Measurements from ENCODE around the gene OR51F1. TPM values are rescaled to one million over a fixed set of nuclear protein-coding genes. Genes with fewer than 3 reads are reported as not detected.
"Not testable (repeated sequence)": the region's sequence is repeated elsewhere in the genome, so short reads cannot be mapped to it uniquely, and the experiment has no call there.

The OR51F1 gene
- not detected for total RNA-seq
- not detected for polyA plus RNA-seq
- long read RNA-seq, donor 1: 0 reads
- long read RNA-seq, donor 2: 0 reads
- long read RNA-seq, donor 3: 0 reads

GRCh38 chr11:4769838-4770237 lies at the start of gene OR51F1:
OR51F1 (minus strand) TSS chr11:4769938; CDS start chr11:4769938, 0 bp downstream.
- no peaks in the 10 kb centered on the region for H3K27me3 ChIP-seq
- no peak within 1 kb of the TSS for H3K27ac ChIP-seq
- no peaks in the 10 kb centered on the region for H3K9me3 ChIP-seq
- no peak within 1 kb of the TSS for H3K4me3 ChIP-seq
- H3K4me1 ChIP-seq (ENCODE audit: insufficient read depth): no peaks in the 10 kb centered on the region
- DNase-seq: no peak
- intact Hi-C loops (cut with DNase I): no loop called here
- WGBS, 3 donors: 96 to 97% (median 96%) methylated on average over 1 of the region's 1 CpG
- no peak for TF ChIP-seq EP300 (IDR thresholded peaks at IDR 0.05)
- TF ChIP-seq, protein P1, sequence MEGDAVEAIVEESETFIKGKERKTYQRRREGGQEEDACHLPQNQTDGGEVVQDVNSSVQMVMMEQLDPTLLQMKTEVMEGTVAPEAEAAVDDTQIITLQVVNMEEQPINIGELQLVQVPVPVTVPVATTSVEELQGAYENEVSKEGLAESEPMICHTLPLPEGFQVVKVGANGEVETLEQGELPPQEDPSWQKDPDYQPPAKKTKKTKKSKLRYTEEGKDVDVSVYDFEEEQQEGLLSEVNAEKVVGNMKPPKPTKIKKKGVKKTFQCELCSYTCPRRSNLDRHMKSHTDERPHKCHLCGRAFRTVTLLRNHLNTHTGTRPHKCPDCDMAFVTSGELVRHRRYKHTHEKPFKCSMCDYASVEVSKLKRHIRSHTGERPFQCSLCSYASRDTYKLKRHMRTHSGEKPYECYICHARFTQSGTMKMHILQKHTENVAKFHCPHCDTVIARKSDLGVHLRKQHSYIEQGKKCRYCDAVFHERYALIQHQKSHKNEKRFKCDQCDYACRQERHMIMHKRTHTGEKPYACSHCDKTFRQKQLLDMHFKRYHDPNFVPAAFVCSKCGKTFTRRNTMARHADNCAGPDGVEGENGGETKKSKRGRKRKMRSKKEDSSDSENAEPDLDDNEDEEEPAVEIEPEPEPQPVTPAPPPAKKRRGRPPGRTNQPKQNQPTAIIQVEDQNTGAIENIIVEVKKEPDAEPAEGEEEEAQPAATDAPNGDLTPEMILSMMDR (IDR thresholded peaks at IDR 0.05): no peak
- TF ChIP-seq POLR2A (IDR thresholded peaks at IDR 0.05): no peak
- H3K36me3 ChIP-seq: no peaks in the 10 kb centered on the region

GRCh38 chr11:4809246-4809645 lies 39.5 kb upstream of the OR51F1 start:
- intact Hi-C loops (cut with DNase I): no loop called here
- Histone ChIP-seq H3K36me3 (no peaks in the 10 kb centered on the region), H3K4me3 (no peak overlapping the region), H3K9me3 (no peaks in the 10 kb centered on the region), H3K27me3 (no peaks in the 10 kb centered on the region), H3K27ac (no peak overlapping the region), H3K4me1 (ENCODE audit: insufficient read depth) (no peaks in the 10 kb centered on the region)
- 47 to 72% (median 59%) methylated on average over 2 of the region's 2 CpGs for WGBS, 3 donors
- DNase-seq: no peak
- TF ChIP-seq EP300 (IDR thresholded peaks at IDR 0.05) (no peak), POLR2A (IDR thresholded peaks at IDR 0.05) (no peak)
- TF ChIP-seq, protein P1 (IDR thresholded peaks at IDR 0.05): no peak

GRCh38 chr11:4808476-4808875 lies 38.7 kb upstream of the OR51F1 start:
- no peaks in the 10 kb centered on the region for H3K27me3 ChIP-seq
- H3K4me3 ChIP-seq: no peak overlapping the region
- WGBS, 3 donors: 83 to 92% (median 88%) methylated on average over 1 of the region's 1 CpG
- intact Hi-C loops (cut with DNase I): no loop called here
- H3K27ac ChIP-seq: no peak overlapping the region
- no peaks in the 10 kb centered on the region for H3K36me3 ChIP-seq
- no peaks in the 10 kb centered on the region for H3K9me3 ChIP-seq
- no peaks in the 10 kb centered on the region for H3K4me1 ChIP-seq (ENCODE audit: insufficient read depth)
- DNase-seq: no peak
- TF ChIP-seq, protein P1 (IDR thresholded peaks at IDR 0.05): no peak
- no peak for TF ChIP-seq POLR2A (IDR thresholded peaks at IDR 0.05)
- TF ChIP-seq EP300 (IDR thresholded peaks at IDR 0.05): no peak

DNA sequence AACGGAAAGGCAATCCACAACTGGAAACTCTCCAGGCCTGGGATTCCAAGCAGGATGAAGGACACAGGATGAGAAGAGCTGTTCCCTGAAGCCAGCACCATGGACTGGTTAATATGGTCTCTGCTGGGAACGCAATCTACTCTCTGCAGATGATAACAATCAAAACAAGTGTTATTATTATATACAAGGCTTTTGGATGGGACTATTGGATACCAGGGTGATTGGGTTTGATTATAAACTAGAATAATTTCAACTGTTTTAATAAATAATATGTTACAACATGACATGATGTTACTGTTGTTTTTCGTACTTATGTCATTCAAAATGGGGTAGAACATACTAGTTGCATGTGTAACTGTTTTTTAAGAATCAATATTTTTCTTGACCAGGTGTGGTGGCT lies 34.5 kb upstream of the OR51F1 start, which contains the start of gene OR52R1:
OR52R1 (minus strand) TSS at position 101 of the 400 bp plus-strand sequence; CDS start at position 101, 0 bp downstream.
- H3K36me3 ChIP-seq: no peaks in the 10 kb centered on the region
- no peaks in the 10 kb centered on the region for H3K4me1 ChIP-seq (ENCODE audit: insufficient read depth)
- intact Hi-C loops (cut with DNase I): no loop called here
- no peaks in the 10 kb centered on the region for H3K9me3 ChIP-seq
- no peak for TF ChIP-seq EP300 (IDR thresholded peaks at IDR 0.05)
- TF ChIP-seq, protein P1 (IDR thresholded peaks at IDR 0.05): no peak
- no peak for TF ChIP-seq POLR2A (IDR thresholded peaks at IDR 0.05)
- 82 to 85% (median 84%) methylated on average over 3 of the region's 3 CpGs for WGBS, 3 donors
- H3K4me3 ChIP-seq: no peak within 1 kb of the TSS
- H3K27me3 ChIP-seq: no peaks in the 10 kb centered on the region
- DNase-seq: no peak
- no peak within 1 kb of the TSS for H3K27ac ChIP-seq

DNA sequence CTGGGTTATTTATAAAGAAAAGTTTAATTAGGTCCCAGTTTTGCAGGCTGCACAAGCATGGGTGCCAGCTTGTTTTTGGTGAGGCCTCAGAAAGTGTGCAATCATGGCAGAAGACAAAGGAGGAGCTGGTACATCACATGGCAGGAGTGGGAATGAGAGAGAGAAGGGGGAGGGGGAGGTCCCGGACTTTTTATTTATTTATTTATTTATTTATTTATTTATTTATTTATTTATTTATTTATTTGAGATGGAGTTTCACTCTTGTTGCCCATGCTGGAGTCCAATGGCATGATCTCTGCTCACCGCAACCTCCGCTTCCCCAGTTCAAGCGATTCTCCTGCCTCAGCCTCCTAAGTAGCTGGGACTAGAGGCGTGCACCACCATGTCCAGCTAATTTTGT lies 31.6 kb upstream of the OR51F1 start:
- H3K9me3 ChIP-seq; H3K36me3 ChIP-seq; H3K27ac ChIP-seq; H3K27me3 ChIP-seq; DNase-seq; H3K4me1 ChIP-seq (ENCODE audit: insufficient read depth); H3K4me3 ChIP-seq; intact Hi-C loops (cut with DNase I): not testable (repeated sequence)
- 84 to 87% (median 86%) methylated on average over 5 of the region's 5 CpGs for WGBS, 3 donors

Measured in ovary (tissue), 10 donors.